SK-N-SH treated with all-trans-retinoic acid at 6 μM for 48 hours (cell line): ENCODE data around the gene TBC1D16.

ENCODE experiments used
- CSDC2 ChIP-seq: fragments of 250-450 bp; sonication (Bioruptor Pico); IDR thresholded peaks from 2 replicates; pipeline ENCODE4 v1.5.0; 2020; ENCODE audit warnings: mild to moderate bottlenecking, moderate library complexity
- ISL1 ChIP-seq: fragments of 250-450 bp; sonication (Bioruptor Pico); IDR thresholded peaks from 2 replicates; pipeline ENCODE4 v2.1.2; 2022; ENCODE audit warnings: mild to moderate bottlenecking, moderate library complexity
- POU6F1 ChIP-seq: fragments of 250-450 bp; sonication (Bioruptor Pico); IDR thresholded peaks from 2 replicates; pipeline ENCODE4 v1.8.0; 2021; ENCODE audit warnings: low read depth, mild to moderate bottlenecking, moderate library complexity, borderline replicate concordance
- PPARA ChIP-seq: fragments of 250-450 bp; sonication (Bioruptor Pico); IDR thresholded peaks from 2 replicates; pipeline ENCODE4 v1.5.0; 2020; ENCODE audit warnings: mild to moderate bottlenecking, borderline replicate concordance
- RARB ChIP-seq: fragments of 250-450 bp; sonication (Bioruptor Pico); IDR thresholded peaks from 2 replicates; pipeline ENCODE4 v1.8.0; 2021; ENCODE audit warnings: mild to moderate bottlenecking, moderate library complexity
- ZFP3 ChIP-seq: fragments of 250-450 bp; sonication (Bioruptor Pico); IDR thresholded peaks from 2 replicates; pipeline ENCODE4 v1.5.0; 2020; ENCODE audit warnings: mild to moderate bottlenecking, moderate library complexity
- TF ChIP-seq, protein P1 (sequence below): fragments of 250-450 bp; sonication (Bioruptor Pico); IDR thresholded peaks from 2 replicates; pipeline ENCODE4 v1.8.0; 2020; ENCODE audit warnings: mild to moderate bottlenecking, moderate library complexity, borderline replicate concordance

DNA sequence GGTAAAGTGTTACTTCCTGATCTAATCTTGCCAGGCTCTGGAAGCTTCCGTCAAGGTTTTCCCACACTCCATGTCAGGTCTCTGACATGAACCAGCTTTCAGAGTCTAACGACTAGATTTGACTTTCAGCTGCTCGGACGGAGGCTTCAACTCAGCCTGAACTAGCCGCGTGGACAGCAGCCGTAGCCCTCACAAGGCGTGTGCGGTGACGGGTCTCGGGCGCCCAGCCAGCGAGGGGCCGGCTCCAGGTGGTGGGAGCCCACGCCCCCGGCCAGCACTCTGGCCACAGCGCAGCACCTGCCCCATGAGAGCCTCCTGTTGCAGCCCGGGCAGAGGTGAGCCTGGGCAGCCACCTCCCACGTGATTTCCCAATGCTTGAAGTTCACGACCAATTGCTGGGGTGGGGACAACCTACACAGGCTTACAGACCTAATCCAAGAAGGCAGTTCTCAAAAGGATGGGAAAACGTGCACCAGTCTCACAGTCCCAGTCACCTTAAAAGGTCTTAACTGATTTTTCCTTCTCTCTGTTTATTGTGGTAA is 45.5 kb downstream of the TBC1D16 start:
- TF ChIP-seq PPARA (CRISPR knock-in tag) (no peak), CSDC2 (CRISPR knock-in tag) (no peak), RARB (CRISPR knock-in tag) (no peak), POU6F1 (CRISPR knock-in tag) (no peak), ZFP3 (CRISPR knock-in tag) (no peak), ISL1 (no peak)
- TF ChIP-seq, protein P1, sequence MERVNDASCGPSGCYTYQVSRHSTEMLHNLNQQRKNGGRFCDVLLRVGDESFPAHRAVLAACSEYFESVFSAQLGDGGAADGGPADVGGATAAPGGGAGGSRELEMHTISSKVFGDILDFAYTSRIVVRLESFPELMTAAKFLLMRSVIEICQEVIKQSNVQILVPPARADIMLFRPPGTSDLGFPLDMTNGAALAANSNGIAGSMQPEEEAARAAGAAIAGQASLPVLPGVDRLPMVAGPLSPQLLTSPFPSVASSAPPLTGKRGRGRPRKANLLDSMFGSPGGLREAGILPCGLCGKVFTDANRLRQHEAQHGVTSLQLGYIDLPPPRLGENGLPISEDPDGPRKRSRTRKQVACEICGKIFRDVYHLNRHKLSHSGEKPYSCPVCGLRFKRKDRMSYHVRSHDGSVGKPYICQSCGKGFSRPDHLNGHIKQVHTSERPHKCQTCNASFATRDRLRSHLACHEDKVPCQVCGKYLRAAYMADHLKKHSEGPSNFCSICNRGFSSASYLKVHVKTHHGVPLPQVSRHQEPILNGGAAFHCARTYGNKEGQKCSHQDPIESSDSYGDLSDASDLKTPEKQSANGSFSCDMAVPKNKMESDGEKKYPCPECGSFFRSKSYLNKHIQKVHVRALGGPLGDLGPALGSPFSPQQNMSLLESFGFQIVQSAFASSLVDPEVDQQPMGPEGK (CRISPR knock-in tag), result no peak
